ELF-1 (cell line): ENCODE data around the gene HECTD4.

Experiments
- DNase-seq: peaks from one replicate; pipeline ENCODE4 v3.0.0-alpha.2; 2016; ENCODE audit warnings: low read depth, low spot score

HECTD4 gene

GRCh38 chr12:112208301-112208910 is 173.8 kb downstream of the HECTD4 start:
- DNase-seq, result no peak

- DNase-seq, result no peak
These were observed 174.8 kb downstream of the HECTD4 start for GRCh38 chr12:112207397-112207924.

- DNase-seq, result no peak
These were observed 175.3 kb downstream of the HECTD4 start for GRCh38 chr12:112206944-112207343.

DNA sequence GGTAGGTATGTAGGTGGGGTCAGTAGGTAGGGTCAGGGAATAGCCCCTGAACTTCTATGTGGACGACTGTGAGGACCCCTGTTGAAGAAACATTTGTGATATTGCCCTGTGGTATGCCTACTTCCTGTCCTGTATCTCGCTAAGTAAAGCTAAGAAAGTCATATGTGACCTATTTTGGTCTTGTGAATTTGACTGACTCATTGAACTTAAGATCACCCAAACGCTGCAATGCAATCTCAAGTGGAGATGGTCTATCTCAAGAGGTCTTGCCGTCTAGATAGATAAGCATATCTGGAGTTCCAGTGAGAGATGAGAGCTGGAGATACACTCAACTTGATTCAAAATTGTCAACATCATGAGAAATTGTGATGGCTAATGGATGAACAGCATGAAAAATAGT is 183.1 kb downstream of the HECTD4 start:
- no peak for DNase-seq

- DNase-seq, result peak; percentile 75
These were observed 184.0 kb downstream of the HECTD4 start for GRCh38 chr12:112198120-112198733.

GRCh38 chr12:112196196-112196875 is 185.9 kb downstream of the HECTD4 start:
- DNase-seq, result no peak

DNA sequence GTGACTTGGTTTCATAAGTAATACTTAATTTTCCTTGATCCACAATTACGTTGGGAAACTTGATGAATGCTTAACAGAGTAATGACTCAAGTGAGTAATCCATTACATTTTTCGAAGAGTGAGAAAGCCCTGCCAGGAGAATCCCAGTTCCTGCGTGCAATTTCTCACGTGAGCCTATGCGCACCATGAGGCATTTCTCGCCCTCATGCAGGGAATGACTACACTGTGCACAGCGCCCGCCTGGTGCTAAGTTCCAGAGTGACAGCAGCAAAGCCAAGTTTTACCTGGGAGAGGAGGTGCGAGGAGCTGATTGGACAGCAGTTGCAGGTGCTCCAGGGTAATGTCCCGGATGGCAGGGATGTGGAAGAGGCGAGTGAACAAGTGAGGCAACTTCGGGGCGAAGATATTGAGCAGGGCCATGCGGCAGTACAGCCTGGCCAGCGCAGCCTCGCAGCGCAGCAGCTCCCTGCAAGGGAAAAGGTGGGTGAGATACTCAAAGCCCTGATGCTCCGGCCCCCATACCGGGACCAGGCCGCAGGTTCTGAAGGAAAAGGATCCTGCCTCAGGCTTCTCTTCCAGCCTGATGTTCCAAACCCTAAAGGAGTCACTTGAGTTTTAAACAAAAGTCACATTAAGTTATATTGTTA is 187.5 kb downstream of the HECTD4 start:
- DNase-seq, result no peak

GRCh38 chr12:112192475-112192874 is 189.8 kb downstream of the HECTD4 start:
- no peak for DNase-seq

- DNase-seq, result peak; percentile 23
These were observed 190.3 kb downstream of the HECTD4 start for GRCh38 chr12:112191840-112192321.

DNA sequence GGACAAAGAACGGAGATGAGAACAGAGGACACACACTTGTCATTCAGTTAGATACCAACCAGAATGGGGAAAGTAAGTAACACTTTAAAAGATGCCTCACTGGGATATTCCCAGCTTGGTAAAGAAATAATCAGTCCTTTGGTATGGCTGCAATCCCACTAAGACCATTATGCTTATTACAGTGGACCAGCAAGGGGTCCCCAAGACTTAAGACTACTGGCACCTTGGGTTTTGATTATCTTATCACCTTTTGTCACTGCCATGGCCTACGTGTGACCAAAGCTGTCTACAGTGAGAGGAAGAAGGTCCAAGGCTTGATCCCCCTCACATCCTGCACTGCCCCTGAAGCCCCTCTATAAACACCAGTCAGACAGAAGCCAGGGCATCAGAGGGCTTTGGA is 191.0 kb downstream of the HECTD4 start:
- no peak for DNase-seq

- DNase-seq, result no peak
These were observed 191.8 kb downstream of the HECTD4 start for GRCh38 chr12:112190231-112191025.

DNA sequence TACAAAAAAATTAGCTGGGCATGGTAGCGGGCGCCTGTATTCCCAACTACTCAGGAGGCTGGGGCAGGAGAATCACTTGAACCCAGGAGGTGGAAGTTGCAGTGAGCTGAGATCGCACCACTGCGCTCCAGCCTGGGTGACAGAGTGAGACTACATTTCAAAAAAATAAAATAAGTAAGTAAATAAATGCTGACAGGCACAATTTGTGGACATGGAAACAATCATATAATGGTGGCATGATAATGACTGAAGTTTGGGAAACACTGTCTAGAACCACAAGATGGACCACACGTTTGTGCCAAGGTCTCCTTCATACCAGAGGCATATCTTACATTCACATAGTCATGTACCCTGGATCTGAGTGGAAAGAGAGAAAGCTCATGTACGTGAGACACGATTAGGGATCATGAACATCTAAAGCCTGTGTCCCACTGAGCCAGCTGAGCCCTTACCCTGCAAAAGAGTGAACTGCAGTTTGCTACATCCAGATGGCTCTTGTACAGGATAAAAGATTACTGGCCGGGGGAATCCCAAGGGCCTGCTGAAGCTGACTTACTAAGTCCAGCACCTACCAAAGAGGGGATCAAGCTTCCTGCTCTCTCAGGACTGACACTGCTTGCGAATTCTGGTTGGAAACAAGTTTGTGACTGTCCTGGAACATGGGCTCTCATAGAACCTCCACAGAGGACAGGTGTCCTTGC is 194.0 kb downstream of the HECTD4 start:
- no peak for DNase-seq

DNA sequence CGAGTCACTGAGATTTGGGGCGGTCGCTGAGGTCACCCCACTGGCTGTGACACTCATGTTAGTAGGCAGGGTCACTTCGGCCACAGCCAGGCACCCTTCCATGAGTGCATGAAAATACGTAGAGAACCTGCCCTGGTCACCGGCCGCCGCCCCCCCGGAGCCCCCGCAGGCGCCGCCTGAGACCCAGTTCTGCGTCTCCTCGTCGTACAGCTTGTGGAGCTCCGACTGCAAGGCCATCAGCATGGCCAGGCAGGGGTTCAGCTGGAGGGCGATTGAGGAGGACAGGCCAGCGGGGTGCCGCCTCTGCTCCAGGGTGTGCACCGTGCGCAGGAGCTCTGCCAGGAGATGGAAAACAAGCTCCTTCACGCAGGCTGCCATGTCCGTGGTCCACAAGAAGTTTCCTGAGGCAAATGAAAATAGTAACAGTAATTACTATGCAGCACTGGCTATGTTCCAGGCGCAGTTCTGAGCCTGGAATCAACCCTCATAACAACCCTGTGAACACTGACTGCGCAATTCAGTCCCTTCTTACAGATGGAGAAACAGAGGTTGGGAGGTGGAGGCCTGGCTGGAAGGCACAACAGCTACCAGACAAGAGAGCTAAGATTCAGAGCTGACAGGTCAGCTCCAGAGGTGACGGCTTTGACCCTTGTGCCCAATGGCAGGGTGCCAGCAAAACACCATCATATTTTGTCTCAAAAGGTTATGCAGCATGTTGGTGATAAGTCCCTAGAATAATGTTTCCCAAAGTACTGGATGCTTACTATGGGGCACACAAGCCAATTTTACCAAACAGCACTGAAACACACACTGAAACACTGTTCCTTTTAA is 196.9 kb downstream of the HECTD4 start:
- DNase-seq, result no peak

DNA sequence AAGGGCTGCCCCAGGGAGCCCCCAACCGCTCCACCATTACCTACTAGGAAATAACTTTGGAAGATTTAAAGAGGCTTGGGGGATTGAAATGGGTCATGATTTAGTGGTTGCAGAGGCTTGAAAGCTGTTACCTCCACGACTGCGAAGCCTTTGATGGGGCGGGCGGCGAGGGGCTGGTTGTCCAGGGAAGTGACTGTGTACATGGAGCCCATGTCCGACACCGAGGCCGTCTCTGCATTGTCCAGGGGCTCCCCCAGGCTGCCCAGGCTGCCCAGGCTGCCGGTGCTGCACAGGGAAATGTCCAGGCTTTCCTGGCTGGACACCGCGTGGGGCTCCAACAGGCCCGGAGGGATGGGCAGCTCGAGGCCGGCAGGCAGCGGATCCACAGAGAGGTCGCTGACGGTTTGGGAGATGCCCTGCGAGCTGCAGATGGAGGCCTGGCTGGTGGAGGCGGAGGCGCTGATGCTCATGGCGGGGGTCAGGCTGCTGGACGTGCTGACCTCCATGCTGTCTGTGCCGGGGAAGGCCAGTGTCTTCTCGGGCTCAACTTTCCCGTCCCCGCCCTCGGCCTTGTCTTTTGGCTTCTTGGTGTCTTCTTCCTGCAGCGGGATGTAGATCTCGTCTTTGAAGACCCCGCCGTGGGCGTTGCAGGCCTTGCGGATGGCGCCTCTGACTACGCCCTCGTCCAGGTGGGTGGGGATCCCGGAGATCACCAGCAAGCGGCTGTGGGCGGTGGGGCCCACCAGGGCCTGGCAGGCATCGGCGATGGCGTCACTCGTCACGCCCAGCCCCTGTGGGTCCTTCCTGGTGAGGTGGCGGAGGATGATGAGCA is 198.0 kb downstream of the HECTD4 start:
- DNase-seq, result no peak

DNA sequence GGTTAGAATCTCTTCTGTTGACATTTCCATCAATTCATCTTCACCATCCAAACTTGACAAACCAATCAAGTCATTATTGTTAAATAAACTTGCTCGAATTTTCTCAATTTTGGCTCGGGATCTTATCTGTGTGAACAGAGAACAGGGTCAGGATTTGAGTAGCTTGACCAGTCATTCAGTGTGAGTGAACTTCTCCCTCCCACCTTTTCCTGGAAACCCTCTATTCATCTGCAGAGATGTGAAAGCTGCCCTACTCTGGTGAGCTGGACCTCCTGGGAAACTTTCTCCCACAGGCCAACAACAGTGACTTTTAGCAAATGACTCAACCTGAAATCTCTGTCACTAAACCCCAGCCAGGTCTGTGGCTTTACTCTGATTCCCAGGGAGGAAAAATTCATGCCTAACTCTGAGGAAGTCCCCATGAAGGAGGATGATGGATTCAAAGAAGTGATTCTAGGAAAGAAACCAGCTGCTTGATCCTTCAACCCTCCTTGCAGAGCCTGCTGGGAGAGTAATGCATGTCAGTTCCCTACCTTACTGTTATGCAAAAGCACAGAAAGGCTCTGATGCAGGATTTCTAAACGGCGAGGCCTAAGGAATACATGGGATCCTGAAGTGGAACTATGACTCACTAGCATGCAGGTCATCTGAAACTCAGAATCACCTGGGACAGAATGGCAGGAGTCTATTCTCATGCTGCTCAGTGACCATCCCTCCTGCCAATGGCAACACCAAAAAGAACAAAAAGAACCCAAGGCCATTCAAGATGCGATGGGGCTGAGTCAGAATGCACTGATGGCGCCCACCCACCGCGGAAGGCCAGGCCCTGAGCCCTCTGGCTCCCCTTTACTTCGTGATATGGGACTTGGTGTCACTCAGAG is 198.8 kb downstream of the HECTD4 start:
- DNase-seq, result peak; percentile 25

DNA sequence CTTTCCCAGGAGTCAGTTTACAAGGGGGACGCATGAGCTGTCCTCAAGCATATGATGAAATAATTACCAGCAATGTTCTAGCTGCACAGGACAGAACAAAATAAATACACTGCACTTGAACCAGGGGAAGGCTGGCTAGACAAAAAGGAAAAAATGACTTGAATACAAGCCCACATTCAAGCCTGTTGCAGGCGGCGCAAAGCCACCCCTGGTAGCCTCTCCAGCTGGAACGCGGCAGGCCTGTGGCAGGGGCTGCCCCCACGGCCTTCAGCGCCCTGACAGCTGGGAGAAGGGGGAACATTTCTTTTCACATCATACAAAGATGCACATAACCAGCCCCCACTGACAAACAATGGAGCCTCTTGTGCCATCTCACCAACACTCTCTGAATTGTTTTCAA is 199.7 kb downstream of the HECTD4 start:
- no peak for DNase-seq

- no peak for DNase-seq
These were observed 201.8 kb downstream of the HECTD4 start for GRCh38 chr12:112180422-112180821.

DNA sequence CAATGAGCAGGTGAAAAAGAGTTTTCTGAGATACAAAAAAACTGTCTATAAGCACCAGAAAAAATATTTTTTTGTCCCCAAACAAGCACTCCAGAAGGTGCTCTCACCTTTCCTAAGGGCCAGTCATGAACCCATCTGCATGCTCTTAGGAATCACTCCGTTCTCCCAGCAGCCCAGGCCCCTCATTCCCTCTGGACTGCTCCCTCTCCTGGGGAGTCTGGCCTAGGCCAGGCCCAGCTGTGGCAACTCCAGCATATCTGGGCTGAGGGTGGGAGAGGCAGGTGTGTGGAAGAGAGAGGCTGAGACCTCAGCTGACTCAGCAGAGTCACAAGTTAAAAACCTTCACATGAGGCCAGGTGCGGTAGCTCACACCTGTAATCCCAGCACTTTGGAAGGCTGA is 202.3 kb downstream of the HECTD4 start:
- DNase-seq, result no peak
